ENCODE data around the gene TRIL. TPM values are rescaled to one million over a fixed set of nuclear protein-coding genes. Genes with fewer than 3 reads are reported as not detected.

The TRIL gene
- total RNA-seq, 4 donors from 2014 or later = 1.3 to 9.4 (median 5.5) TPM

GRCh38 chr7:28905464-28905863 is 52.7 kb downstream of the TRIL start:
- intact Hi-C loops (cut with DNase I) = no loop called here
- TF ChIP-seq POLR2AphosphoS5 (IDR thresholded peaks at IDR 0.05) (no peak), CTCF (IDR thresholded peaks at IDR 0.05) (no peak), POLR2A (IDR thresholded peaks at IDR 0.05; ENCODE audit: low read depth) (no peak), EP300 (IDR thresholded peaks at IDR 0.05) (no peak)
- Histone ChIP-seq H3K4me1 (peaks cover 0 to 13% (median 8%) of the 10 kb centered on the region in 4 donors), H3K9me3 (peaks cover 0 to 1% (median 0%) of the 10 kb centered on the region in 4 donors), H3K4me3 (no peak overlapping the region), H3K27ac (replicated peaks in 1 of 4) (no peak overlapping the region), H3K36me3 (no peaks in the 10 kb centered on the region), H3K27me3 (no peaks in the 10 kb centered on the region)
- DNase-seq (ENCODE audit: extremely low spot score) = no peak
- 98% methylated on average over 3 of the region's 3 CpGs for WGBS

- Histone ChIP-seq H3K9me3 (no peaks in the 10 kb centered on the region), H3K36me3 (no peaks in the 10 kb centered on the region), H3K4me3 (peak overlapping the region; percentile 7 to 31 (median 22)), H3K4me1 (peaks cover 0 to 13% (median 8%) of the 10 kb centered on the region in 4 donors), H3K27me3 (no peaks in the 10 kb centered on the region), H3K27ac (replicated peaks in 1 of 4) (no peak overlapping the region)
- no peak for DNase-seq (ENCODE audit: extremely low spot score)
- intact Hi-C loops (cut with DNase I) = no loop called here
- TF ChIP-seq POLR2A (IDR thresholded peaks at IDR 0.05; ENCODE audit: low read depth) (no peak), POLR2AphosphoS5 (IDR thresholded peaks at IDR 0.05) (no peak), CTCF (IDR thresholded peaks at IDR 0.05) (no peak), EP300 (IDR thresholded peaks at IDR 0.05) (no peak)
- 40% methylated on average over 10 of the region's 10 CpGs for WGBS
Measured at GRCh38 chr7:28904578-28905048, 53.5 kb downstream of the TRIL start.

- Histone ChIP-seq H3K9me3 (no peaks in the 10 kb centered on the region), H3K27ac (replicated peaks in 1 of 4) (peak overlapping the region in 1 of 4 donors; percentile 36), H3K36me3 (no peaks in the 10 kb centered on the region), H3K27me3 (no peaks in the 10 kb centered on the region), H3K4me1 (peaks cover 0 to 13% (median 8%) of the 10 kb centered on the region in 4 donors), H3K4me3 (peak overlapping the region; percentile 7 to 31 (median 22))
- intact Hi-C loops (cut with DNase I) = no loop called here
- TF ChIP-seq POLR2A (IDR thresholded peaks at IDR 0.05; ENCODE audit: low read depth) = no peak
- TF ChIP-seq CTCF (IDR thresholded peaks at IDR 0.05) = no peak
- no peak for TF ChIP-seq EP300 (IDR thresholded peaks at IDR 0.05)
- TF ChIP-seq POLR2AphosphoS5 (IDR thresholded peaks at IDR 0.05) = no peak
- WGBS = 40% methylated on average over 4 of the region's 4 CpGs
- DNase-seq (ENCODE audit: extremely low spot score) = no peak
Measured at GRCh38 chr7:28903730-28904577, 54.2 kb downstream of the TRIL start.

Other genes with a start within 250 kb of the TRIL start
- gene CPVL, start 188.2 kb upstream of the TRIL start, total RNA-seq = 10 to 100 TPM in 2 of 4 donors, 1 to 10 TPM in 2; 8.0 to 28.5 (median 11.3) TPM
- 1 to 10 TPM; 8.0 to 9.8 (median 8.9) TPM for gene CHN2, start 236.4 kb upstream of the TRIL start, total RNA-seq

All from esophagus muscularis mucosa (tissue), 4 donors.